Ishikawa (cell line): ENCODE measurements around the gene OLFML2A.

Experiments
- CEBPB ChIP-seq: IDR thresholded peaks from 2 replicates; pipeline ENCODE4 v1.6.1; 2012
- CREB1 ChIP-seq: IDR thresholded peaks from 2 replicates; pipeline ENCODE4 v1.6.1; 2012; ENCODE audit warnings: low read depth
- EGR1 ChIP-seq: IDR thresholded peaks from 2 replicates; pipeline ENCODE4 v1.6.1; 2012
- EP300 ChIP-seq: IDR thresholded peaks from 2 replicates; pipeline ENCODE4 v1.6.1; 2012; ENCODE audit warnings: borderline replicate concordance
- FOXM1 ChIP-seq: IDR thresholded peaks from 2 replicates; pipeline ENCODE4 v1.6.1; 2012; ENCODE audit warnings: low read depth, borderline replicate concordance
- MAX ChIP-seq: IDR thresholded peaks from 2 replicates; pipeline ENCODE4 v1.6.1; 2012
- NFIC ChIP-seq: IDR thresholded peaks from 2 replicates; pipeline ENCODE4 v1.6.1; 2012
- RAD21 ChIP-seq: IDR thresholded peaks from 2 replicates; pipeline ENCODE4 v1.6.1; 2012; ENCODE audit warnings: low read depth
- REST ChIP-seq: IDR thresholded peaks from 2 replicates; pipeline ENCODE4 v1.6.1; 2012; ENCODE audit warnings: low read depth, mild to moderate bottlenecking
- TAF1 ChIP-seq: IDR thresholded peaks from 2 replicates; pipeline ENCODE4 v1.6.1; 2012; ENCODE audit warnings: low read depth, mild to moderate bottlenecking
- TCF12 ChIP-seq: IDR thresholded peaks from 2 replicates; pipeline ENCODE4 v1.6.1; 2012; ENCODE audit warnings: low read depth
- TEAD4 ChIP-seq: IDR thresholded peaks from 2 replicates; pipeline ENCODE4 v1.6.1; 2012
- USF1 ChIP-seq: IDR thresholded peaks from 2 replicates; pipeline ENCODE4 v1.6.1; 2012
- YY1 ChIP-seq: IDR thresholded peaks from 2 replicates; pipeline ENCODE4 v1.6.1; 2012; ENCODE audit warnings: low read depth
- ZBTB7A ChIP-seq: IDR thresholded peaks from 2 replicates; pipeline ENCODE4 v1.6.1; 2012; ENCODE audit warnings: low read depth

OLFML2A gene

GRCh38 chr9:124800306-124801259 lies 23.6 kb downstream of the OLFML2A start:
- TF ChIP-seq TEAD4, result no peak
- no peak for TF ChIP-seq USF1
- no peak for TF ChIP-seq TCF12
- TF ChIP-seq FOXM1, result no peak
- no peak for TF ChIP-seq NFIC
- no peak for TF ChIP-seq CREB1
- TF ChIP-seq MAX, result no peak
- no peak for TF ChIP-seq REST
- no peak for TF ChIP-seq YY1
- no peak for TF ChIP-seq EGR1
- no peak for TF ChIP-seq RAD21
- TF ChIP-seq ZBTB7A, result no peak
- no peak for TF ChIP-seq EP300
- TF ChIP-seq CEBPB, result no peak
- no peak for TF ChIP-seq TAF1

GRCh38 chr9:124801356-124801755 lies 24.4 kb downstream of the OLFML2A start:
- TF ChIP-seq NFIC (no peak), CREB1 (no peak), MAX (no peak), TAF1 (no peak), ZBTB7A (no peak), USF1 (no peak), EP300 (no peak), CEBPB (no peak)

GRCh38 chr9:124802426-124802825 lies 25.5 kb downstream of the OLFML2A start:
- TF ChIP-seq FOXM1, result no peak
- TF ChIP-seq MAX, result no peak
- TF ChIP-seq REST, result no peak
- no peak for TF ChIP-seq TCF12
- TF ChIP-seq CREB1, result no peak
- TF ChIP-seq CEBPB, result no peak
- no peak for TF ChIP-seq USF1
- no peak for TF ChIP-seq EGR1

- no peak for TF ChIP-seq REST
- no peak for TF ChIP-seq EP300
- no peak for TF ChIP-seq FOXM1
- no peak for TF ChIP-seq YY1
- TF ChIP-seq TCF12, result no peak
- TF ChIP-seq RAD21, result no peak
- TF ChIP-seq CEBPB, result no peak
- TF ChIP-seq TAF1, result no peak
Observed at GRCh38 chr9:124803911-124804310, 27.0 kb downstream of the OLFML2A start.
